Skin of body (tissue), 2 donors: ENCODE data around the gene ASRGL1. TPM values are rescaled to one million over a fixed set of nuclear protein-coding genes. Genes with fewer than 3 reads are reported as not detected.
"Not testable (repeated sequence)": the region's sequence is repeated elsewhere in the genome, so short reads cannot be mapped to it uniquely, and the experiment has no call there.

Source experiments
- DNase-seq: peaks from one replicate; lab custom pipeline; 2025; lab: John Stamatoyannopoulos, UW
- total RNA-seq: library from RNA; depleted of rRNA; stranded (reverse); fragments of >200 nt; gene quantifications from one replicate; pipeline ENCODE4 v1.2.3, GENCODE V29; 2014

Gene ASRGL1
- total RNA-seq, 1 donor from 2014 or later: 1.5 TPM

DNA sequence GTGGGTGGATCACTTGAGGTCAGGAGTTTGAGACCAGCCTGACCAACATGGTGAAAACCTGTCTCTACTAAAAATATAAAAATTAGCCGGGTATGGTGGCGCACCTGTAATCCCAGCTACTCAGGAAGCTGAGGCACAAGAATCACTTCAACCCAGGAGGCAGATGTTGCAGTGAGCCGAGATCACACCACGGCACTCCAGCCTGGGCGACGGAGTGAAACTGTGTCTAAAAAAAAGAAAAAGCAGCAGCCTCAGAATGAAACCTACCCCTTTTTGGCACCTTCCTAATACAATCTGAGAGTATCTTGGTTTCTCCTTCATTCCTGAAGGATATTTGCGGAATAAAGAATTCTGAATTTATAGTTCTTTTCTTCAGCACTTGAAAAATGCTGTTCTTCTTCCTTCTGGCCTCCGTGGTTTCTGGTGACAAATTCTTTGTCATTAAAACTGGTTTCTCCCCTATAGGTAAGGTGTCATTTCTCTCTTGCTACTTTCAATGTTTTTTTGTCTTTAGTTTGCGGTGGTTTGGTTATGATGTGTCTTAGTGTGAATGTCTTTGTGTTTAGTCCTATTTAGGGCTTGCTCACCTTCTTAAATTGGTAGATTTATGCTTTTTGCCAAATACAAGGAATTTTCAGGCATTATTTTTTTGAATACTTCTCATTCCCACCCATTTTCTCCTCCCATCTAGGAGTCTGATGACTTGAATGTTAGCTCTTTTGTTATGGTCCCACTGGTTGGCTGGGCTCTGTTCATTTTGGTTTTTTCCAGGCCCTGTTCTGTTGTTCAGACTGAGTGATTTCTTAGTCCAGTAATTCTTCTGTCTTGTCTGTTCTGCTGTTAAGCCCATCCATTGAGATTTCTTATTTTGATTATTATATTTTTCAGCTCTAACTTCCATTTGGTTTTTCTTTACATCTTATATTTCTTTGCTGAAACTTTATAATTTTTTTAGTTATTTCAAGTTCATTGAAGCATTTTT, 15.4 kb downstream of the ASRGL1 start:
- DNase-seq: no peak

DNA sequence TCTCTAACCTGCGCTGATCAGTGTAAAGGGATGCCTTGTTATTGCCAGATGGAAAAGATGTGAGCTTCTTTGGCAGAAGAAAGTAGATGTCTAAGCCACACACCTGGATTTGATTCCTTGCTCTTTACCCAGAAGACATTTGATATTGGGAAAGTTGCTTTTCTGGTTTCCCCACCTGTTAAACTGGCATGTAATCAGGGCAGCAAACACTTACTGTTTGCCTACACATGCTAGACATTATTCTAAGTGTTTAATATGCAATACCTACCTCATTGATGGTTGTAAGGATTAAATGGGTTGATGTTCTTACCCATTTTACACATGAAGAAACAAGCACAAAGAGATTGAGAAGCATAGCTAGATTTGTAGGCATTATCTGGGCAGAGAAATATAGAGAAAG, 16.6 kb downstream of the ASRGL1 start:
- no peak for DNase-seq

GRCh38 chr11:62358273-62358672, 21.0 kb downstream of the ASRGL1 start:
- DNase-seq: no peak

DNA sequence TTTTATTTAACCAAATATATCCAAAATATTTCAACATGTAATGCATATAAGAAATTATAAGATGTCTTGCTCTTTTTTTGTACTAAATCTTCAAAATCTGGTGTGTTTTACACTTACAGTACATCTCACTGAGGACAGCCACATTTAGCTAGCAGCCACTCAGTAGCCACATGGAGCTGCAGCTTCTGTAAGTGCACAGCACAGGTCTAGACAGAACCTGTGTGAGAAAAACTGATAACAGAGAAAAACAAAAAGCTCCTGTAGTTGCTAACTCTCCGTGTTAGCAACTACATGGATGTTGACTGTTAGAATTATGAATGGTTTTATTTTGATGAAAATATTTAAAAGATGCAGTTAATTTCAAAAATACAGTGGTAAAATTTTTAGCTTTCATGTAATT, 22.2 kb downstream of the ASRGL1 start:
- DNase-seq: no peak

GRCh38 chr11:62360685-62361084, 23.4 kb downstream of the ASRGL1 start:
- DNase-seq: no peak

DNA sequence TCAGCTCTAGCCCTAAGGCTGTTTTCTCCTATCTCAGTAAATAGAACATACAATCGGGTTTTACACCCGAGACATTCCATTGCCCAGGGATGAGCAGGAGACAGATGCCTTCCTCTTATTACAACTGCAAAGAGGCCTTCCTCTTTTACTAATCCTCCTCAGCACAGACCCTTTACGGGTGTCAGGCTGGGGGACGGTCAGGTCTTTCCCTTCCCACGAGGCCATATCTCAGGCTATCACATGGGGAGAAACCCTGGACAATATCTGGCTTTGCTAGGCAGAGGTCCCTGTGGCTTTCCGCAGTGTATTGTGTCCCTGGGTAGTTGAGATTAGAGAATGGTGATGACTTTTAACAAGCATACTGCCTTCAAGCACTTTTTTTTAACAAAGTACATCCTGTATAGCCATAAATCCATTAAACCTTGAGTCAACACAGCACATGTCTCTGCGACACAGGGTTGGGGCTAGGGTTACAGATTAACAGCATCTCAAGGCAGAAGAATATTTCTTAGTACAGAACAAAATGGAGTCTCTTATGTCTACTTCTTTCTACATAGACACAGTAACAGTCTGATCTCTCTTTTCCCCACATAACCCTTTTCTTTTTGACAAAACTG, 31.7 kb downstream of the ASRGL1 start:
- DNase-seq: not testable (repeated sequence)

- DNase-seq: no peak
These were observed 33.6 kb downstream of the ASRGL1 start for GRCh38 chr11:62370743-62371440.

GRCh38 chr11:62372871-62373270, 35.6 kb downstream of the ASRGL1 start:
- no peak for DNase-seq

GRCh38 chr11:62373464-62374119, 36.3 kb downstream of the ASRGL1 start:
- DNase-seq: no peak

- DNase-seq: no peak
These were observed 37.6 kb downstream of the ASRGL1 start for GRCh38 chr11:62374801-62375200.

DNA sequence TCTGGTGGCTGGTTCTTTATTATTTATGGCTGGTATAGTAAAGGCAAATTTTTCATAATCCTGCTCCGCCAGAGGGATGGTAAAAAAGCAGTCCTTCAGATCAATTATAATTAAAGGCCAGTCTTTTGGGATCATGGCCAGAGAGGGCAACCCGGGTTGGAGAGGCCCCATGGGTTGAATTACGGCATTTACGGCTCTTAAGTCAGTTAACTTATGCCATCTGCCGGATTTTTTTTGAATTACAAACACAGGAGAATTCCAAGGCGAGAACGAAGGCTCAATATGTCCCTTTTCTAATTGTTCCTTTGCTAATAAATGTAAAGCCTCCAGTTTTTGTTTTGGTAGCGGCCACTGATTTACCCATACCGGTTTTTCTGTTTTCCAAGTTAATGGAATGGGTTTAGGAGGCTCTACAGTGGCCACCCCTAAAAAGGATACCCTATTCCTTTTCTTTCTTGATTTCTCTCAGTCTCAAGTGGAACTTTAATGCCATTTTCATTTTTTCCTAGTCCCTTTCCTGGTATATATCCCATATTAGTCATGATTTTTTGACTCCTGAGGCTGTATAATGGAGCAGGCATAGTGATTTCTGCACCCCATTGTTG, 41.3 kb downstream of the ASRGL1 start:
- DNase-seq: not testable (repeated sequence)

DNA sequence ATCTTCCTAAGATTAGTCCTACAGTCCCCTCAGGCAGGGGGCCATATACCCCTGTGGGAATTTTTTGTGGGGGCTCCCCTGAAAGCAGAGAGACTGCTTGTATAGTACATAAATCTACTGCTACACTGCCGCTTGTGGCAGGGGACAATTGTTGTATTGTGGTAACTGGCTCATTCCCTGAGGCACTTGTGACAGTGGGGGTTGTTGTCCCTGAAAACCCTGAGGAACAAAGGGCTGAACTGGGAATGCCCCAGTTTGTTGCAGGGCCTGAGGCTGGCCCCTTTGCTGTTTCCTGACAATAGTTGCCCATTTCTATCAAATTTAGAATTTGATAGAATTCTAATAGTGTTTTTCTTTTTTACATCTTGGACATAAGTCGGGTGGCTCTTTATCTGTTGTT, 42.3 kb downstream of the ASRGL1 start:
- not testable (repeated sequence) for DNase-seq

DNA sequence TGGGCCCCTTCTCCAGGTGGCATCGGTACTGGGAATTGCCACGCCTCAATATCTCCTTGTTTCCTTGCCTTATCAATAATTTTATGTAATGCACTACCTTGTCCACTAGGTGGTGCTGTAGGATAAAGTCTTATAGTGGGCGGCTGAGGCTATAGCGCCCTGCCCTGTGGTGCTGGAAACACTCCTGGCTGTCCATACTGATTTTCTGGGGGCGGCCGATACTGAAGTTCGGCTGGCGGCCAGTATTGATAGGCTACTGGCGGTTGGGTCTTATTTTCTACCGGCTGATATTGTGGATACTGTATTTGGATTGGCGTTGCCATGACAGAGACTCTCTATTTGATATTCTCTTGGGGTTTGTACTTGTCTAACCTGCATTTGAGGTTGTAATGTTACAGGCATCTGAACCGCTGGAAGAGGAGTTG, 43.6 kb downstream of the ASRGL1 start:
- DNase-seq: peak; percentile 29

DNA sequence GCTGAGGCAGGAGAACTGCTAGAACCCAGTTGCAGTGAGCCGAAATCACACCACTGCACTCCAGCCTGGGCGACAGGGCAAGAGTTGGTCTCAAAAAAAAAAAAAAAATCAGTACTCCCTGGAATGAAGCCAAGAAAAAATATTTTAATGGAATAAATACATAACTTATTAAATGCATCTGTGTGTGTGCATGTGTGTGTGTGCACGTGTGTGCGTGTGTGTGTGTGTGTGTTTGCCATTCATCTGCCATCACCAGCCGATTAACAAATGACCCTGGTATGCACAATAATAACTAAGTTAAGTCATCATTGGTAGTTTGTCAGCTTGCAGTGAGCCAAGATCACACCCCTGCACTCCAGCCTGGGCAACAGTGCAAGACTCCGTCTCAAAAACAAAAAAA, 46.6 kb downstream of the ASRGL1 start:
- no peak for DNase-seq

DNA sequence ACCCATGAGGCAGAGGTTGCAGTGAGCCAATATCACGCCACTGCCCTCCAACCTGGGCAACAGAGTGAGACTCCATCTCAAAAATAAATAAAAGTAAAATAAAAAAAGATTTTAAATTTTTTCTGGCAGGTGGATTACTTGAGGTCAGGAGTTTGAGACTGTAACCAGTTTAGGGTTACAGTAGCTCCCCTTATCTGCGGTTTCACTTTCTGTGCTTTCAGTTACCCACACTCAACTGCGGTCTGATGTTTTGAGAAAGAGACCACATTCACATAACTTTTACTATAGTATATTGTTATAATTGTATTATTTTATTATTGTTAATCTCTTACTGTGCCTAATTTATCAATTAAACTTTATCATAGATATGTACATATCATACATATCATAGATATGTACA, 48.8 kb downstream of the ASRGL1 start:
- DNase-seq: not testable (repeated sequence)

DNA sequence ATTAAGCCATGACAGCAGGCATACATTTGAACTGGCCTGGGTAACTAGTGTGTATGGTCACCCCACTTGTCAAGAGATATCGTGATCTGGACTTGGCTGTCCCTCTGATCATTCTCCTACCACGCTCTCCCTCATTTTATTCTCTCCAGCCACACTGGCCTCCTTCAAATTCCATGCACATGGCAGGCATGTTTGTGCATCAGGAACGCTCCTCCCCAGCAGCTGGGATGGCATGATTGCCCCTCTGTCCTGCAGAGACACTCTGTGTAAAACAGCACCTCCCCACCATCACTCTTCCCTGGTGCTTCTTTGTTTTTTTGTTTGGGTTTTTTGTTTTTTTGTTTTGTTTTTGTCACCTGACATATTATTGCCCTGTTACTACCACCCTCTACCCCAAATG, 50.1 kb downstream of the ASRGL1 start:
- no peak for DNase-seq

DNA sequence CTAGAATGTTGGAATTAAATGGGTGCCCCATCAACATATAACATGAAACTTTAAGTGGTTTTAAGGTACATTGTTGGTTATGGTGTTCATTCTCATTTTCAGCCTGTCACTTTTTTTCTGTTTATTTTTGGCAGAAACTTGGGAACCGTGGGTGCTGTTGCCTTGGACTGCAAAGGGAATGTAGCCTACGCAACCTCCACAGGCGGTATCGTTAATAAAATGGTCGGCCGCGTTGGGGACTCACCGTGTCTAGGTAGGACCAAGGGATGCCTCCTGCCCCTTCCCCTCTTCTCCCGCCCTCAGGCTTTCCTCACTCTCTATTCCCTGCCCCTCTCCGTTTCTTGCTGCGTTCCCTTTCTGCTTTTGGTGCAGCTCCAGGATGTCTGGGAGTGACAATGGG, 51.8 kb downstream of the ASRGL1 start:
- DNase-seq: no peak

GRCh38 chr11:62390237-62390636, 53.0 kb downstream of the ASRGL1 start:
- no peak for DNase-seq

DNA sequence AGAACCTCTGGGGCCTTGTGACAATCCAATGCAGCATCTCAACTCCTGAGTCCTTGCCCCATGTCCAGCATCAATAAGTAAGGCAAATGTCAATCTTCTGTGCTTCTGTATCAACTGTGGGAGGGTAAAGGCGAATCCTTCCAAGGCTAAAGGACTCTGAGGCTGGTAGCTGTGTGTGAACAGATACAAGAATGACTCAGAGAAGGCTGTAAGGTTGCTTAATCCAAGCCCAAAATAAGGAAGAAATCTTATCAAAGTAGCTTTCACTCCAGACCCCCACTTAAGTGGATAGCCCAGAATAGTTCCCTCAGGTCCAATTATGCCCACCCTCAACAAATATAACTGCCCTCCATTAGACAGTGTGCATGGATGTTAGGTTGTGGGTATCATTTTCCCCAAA, 53.5 kb downstream of the ASRGL1 start:
- no peak for DNase-seq

GRCh38 chr11:62391642-62392425, 54.6 kb downstream of the ASRGL1 start:
- DNase-seq: no peak
